Mucosa of stomach (tissue), 1 donor: ENCODE measurements around the gene DNMT3A.

Experiments used
- H3K27me3 ChIP-seq: one replicate; pipeline ENCODE4 v1.7.0; 2013; ENCODE audit warnings: mild to moderate bottlenecking, low read length; ENCODE audit not compliant: control insufficient read depth, insufficient read depth
- H3K36me3 ChIP-seq: one replicate; pipeline ENCODE4 v1.7.0; 2013; ENCODE audit warnings: low read length; ENCODE audit not compliant: control insufficient read depth, insufficient read depth
- H3K4me1 ChIP-seq: one replicate; pipeline ENCODE4 v1.7.0; 2013; ENCODE audit warnings: mild to moderate bottlenecking, low read length; ENCODE audit not compliant: control insufficient read depth, insufficient read depth
- H3K4me3 ChIP-seq: one replicate; pipeline ENCODE4 v1.7.0; 2013; ENCODE audit warnings: low read length
- H3K9ac ChIP-seq: one replicate; pipeline ENCODE4 v1.7.0; 2013; ENCODE audit warnings: mild to moderate bottlenecking, low read length, moderate library complexity
- H3K9me3 ChIP-seq: one replicate; pipeline ENCODE4 v1.7.0; 2013; ENCODE audit warnings: mild to moderate bottlenecking, low read length, moderate library complexity; ENCODE audit not compliant: control insufficient read depth
- donor health status: Pancreatic carcinoma.

Gene DNMT3A

GRCh38 chr2:25238920-25239319, 102.8 kb downstream of the DNMT3A start:
- Histone ChIP-seq H3K4me3 (no peak overlapping the region), H3K27me3 (no peaks in the 10 kb centered on the region), H3K9ac (no peak overlapping the region), H3K36me3 (peaks cover 5% of the 10 kb centered on the region), H3K4me1 (no peaks in the 10 kb centered on the region), H3K9me3 (no peaks in the 10 kb centered on the region)

GRCh38 chr2:25237764-25238163, 104.0 kb downstream of the DNMT3A start:
- Histone ChIP-seq H3K9ac (no peak overlapping the region), H3K4me1 (no peaks in the 10 kb centered on the region), H3K4me3 (no peak overlapping the region), H3K9me3 (no peaks in the 10 kb centered on the region), H3K36me3 (peaks cover 5% of the 10 kb centered on the region), H3K27me3 (no peaks in the 10 kb centered on the region)

GRCh38 chr2:25236736-25237135, 105.0 kb downstream of the DNMT3A start:
- no peaks in the 10 kb centered on the region for H3K9me3 ChIP-seq
- H3K9ac ChIP-seq = no peak overlapping the region
- H3K36me3 ChIP-seq = peaks cover 5% of the 10 kb centered on the region
- H3K4me1 ChIP-seq = no peaks in the 10 kb centered on the region
- no peaks in the 10 kb centered on the region for H3K27me3 ChIP-seq
- H3K4me3 ChIP-seq = no peak overlapping the region

- H3K4me1 ChIP-seq = no peaks in the 10 kb centered on the region
- no peaks in the 10 kb centered on the region for H3K27me3 ChIP-seq
- no peak overlapping the region for H3K9ac ChIP-seq
- H3K9me3 ChIP-seq = no peaks in the 10 kb centered on the region
- peaks cover 5% of the 10 kb centered on the region for H3K36me3 ChIP-seq
- no peak overlapping the region for H3K4me3 ChIP-seq
These were observed 107.0 kb downstream of the DNMT3A start for GRCh38 chr2:25234738-25235137.

- no peak overlapping the region for H3K4me3 ChIP-seq
- no peaks in the 10 kb centered on the region for H3K27me3 ChIP-seq
- H3K9me3 ChIP-seq = no peaks in the 10 kb centered on the region
- peaks cover 2% of the 10 kb centered on the region for H3K36me3 ChIP-seq
- H3K9ac ChIP-seq = no peak overlapping the region
- H3K4me1 ChIP-seq = no peaks in the 10 kb centered on the region
These were observed 107.7 kb downstream of the DNMT3A start for GRCh38 chr2:25233916-25234605.

GRCh38 chr2:25232248-25232825, 109.4 kb downstream of the DNMT3A start:
- H3K4me1 ChIP-seq = no peaks in the 10 kb centered on the region
- H3K27me3 ChIP-seq = no peaks in the 10 kb centered on the region
- H3K9me3 ChIP-seq = no peaks in the 10 kb centered on the region
- no peaks in the 10 kb centered on the region for H3K36me3 ChIP-seq
- H3K4me3 ChIP-seq = no peak overlapping the region
- no peak overlapping the region for H3K9ac ChIP-seq

- no peaks in the 10 kb centered on the region for H3K9me3 ChIP-seq
- H3K27me3 ChIP-seq = no peaks in the 10 kb centered on the region
- H3K9ac ChIP-seq = no peak overlapping the region
- no peaks in the 10 kb centered on the region for H3K4me1 ChIP-seq
- no peak overlapping the region for H3K4me3 ChIP-seq
- H3K36me3 ChIP-seq = no peaks in the 10 kb centered on the region
These were observed 110.8 kb downstream of the DNMT3A start for GRCh38 chr2:25230948-25231311.

GRCh38 chr2:25230198-25230947, 111.4 kb downstream of the DNMT3A start:
- H3K27me3 ChIP-seq = no peaks in the 10 kb centered on the region
- H3K4me3 ChIP-seq = no peak overlapping the region
- no peaks in the 10 kb centered on the region for H3K36me3 ChIP-seq
- H3K9me3 ChIP-seq = no peaks in the 10 kb centered on the region
- H3K4me1 ChIP-seq = no peaks in the 10 kb centered on the region
- no peak overlapping the region for H3K9ac ChIP-seq

- Histone ChIP-seq H3K4me1 (no peaks in the 10 kb centered on the region), H3K36me3 (no peaks in the 10 kb centered on the region), H3K9me3 (no peaks in the 10 kb centered on the region), H3K4me3 (no peak overlapping the region), H3K9ac (no peak overlapping the region), H3K27me3 (no peaks in the 10 kb centered on the region)
These were observed 112.2 kb downstream of the DNMT3A start for GRCh38 chr2:25229279-25230197.

GRCh38 chr2:25228848-25229278, 112.9 kb downstream of the DNMT3A start:
- Histone ChIP-seq H3K4me1 (no peaks in the 10 kb centered on the region), H3K9ac (no peak overlapping the region), H3K4me3 (no peak overlapping the region), H3K9me3 (no peaks in the 10 kb centered on the region), H3K27me3 (no peaks in the 10 kb centered on the region), H3K36me3 (no peaks in the 10 kb centered on the region)

GRCh38 chr2:25227576-25227975, 114.1 kb downstream of the DNMT3A start:
- no peaks in the 10 kb centered on the region for H3K9me3 ChIP-seq
- no peaks in the 10 kb centered on the region for H3K27me3 ChIP-seq
- no peak overlapping the region for H3K4me3 ChIP-seq
- no peak overlapping the region for H3K9ac ChIP-seq
- no peaks in the 10 kb centered on the region for H3K4me1 ChIP-seq
- H3K36me3 ChIP-seq = no peaks in the 10 kb centered on the region
